ENCODE measurements around the gene CKMT1B. TPM values are rescaled to one million over a fixed set of nuclear protein-coding genes. Genes with fewer than 3 reads are reported as not detected.
A peak's percentile ranks its signal among the peaks of the same experiment; 100 is the strongest.
"Not testable (repeated sequence)": the region's sequence is repeated elsewhere in the genome, so short reads cannot be mapped to it uniquely, and the experiment has no call there.

Gene CKMT1B
- not detected for total RNA-seq
- long read RNA-seq = 0 reads

DNA sequence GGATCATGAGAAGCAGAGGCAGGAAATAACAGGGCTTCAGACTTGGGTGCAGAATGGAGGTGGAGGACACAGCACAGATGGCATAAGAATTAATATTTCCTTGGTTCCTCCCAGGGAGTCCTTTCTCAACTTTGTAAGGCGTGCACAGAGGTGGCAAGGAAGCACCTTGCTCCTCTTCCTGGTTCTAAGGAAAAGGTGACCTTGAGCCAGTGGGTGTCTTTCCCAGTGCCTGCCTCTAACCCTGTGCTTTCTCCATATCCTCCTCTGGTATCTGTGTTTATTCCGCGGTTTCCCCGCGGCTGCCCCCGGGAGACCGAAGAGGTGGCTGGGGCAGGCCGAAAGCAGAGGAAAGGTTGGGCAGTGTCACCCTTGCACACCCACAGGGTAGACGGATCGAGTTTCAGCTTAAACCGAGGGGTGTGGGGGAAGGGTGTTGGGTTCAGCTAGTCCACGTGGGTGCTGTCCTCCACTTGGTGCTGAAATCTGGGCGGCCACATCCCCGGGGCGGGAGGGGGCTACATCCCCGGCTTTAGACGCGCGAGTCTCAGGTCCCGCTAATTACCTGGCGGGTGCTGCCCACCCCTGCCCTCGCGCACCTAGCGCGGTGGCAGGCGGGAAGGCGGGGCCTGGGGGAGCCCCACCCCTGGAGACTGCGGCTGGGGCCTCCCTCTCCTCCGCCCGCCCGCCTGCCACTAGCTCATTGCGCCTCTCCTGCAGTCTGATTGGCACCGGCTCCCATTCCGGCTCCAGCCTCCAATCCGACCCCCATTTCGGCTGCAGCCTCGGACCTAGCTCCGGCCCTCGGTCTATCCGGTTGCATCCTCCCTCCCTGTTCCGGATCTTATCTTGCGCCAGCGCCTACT lies at the start of gene CKMT1B:
TSS of gene CKMT1B (plus strand) at position 700 of the 863 bp plus-strand sequence. CDS start 192 bp downstream, outside the sequence.
- intact Hi-C loops (cut with DNase I); H3K27me3 ChIP-seq: not testable (repeated sequence)

GRCh38 chr15:43544266-43544665 lies 49.6 kb upstream of the CKMT1B start:
- H3K27ac ChIP-seq = no peak overlapping the region
- H3K36me3 ChIP-seq = peaks cover 0 to 2% (median 0%) of the 10 kb centered on the region in 4 donors
- intact Hi-C loops (cut with DNase I) = no loop called here
- no peak overlapping the region for H3K4me3 ChIP-seq
- no peaks in the 10 kb centered on the region for H3K4me1 ChIP-seq
- H3K27me3 ChIP-seq = no peaks in the 10 kb centered on the region
- no peak for ATAC-seq
- peaks cover 0 to 6% (median 0%) of the 10 kb centered on the region in 4 donors for H3K9me3 ChIP-seq
- DNase-seq = no peak
- TF ChIP-seq POLR2A (IDR thresholded peaks at IDR 0.05) = no peak
- TF ChIP-seq, protein P1, sequence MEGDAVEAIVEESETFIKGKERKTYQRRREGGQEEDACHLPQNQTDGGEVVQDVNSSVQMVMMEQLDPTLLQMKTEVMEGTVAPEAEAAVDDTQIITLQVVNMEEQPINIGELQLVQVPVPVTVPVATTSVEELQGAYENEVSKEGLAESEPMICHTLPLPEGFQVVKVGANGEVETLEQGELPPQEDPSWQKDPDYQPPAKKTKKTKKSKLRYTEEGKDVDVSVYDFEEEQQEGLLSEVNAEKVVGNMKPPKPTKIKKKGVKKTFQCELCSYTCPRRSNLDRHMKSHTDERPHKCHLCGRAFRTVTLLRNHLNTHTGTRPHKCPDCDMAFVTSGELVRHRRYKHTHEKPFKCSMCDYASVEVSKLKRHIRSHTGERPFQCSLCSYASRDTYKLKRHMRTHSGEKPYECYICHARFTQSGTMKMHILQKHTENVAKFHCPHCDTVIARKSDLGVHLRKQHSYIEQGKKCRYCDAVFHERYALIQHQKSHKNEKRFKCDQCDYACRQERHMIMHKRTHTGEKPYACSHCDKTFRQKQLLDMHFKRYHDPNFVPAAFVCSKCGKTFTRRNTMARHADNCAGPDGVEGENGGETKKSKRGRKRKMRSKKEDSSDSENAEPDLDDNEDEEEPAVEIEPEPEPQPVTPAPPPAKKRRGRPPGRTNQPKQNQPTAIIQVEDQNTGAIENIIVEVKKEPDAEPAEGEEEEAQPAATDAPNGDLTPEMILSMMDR (IDR thresholded peaks at IDR 0.05) = no peak

More for the DNA sequence above, at the start of gene CKMT1B:
- ATAC-seq = peak; percentile 13 to 70 (median 53)
- not testable (repeated sequence) for H3K4me3 ChIP-seq, H3K27ac ChIP-seq, DNase-seq, H3K4me1 ChIP-seq, H3K36me3 ChIP-seq, H3K9me3 ChIP-seq
- no CpG with 5 or more reads among the region's 43 CpGs for WGBS (ENCODE audit: insufficient coverage, low coverage, low lambda C conversion rate, missing lambda C conversion rate)

DNA sequence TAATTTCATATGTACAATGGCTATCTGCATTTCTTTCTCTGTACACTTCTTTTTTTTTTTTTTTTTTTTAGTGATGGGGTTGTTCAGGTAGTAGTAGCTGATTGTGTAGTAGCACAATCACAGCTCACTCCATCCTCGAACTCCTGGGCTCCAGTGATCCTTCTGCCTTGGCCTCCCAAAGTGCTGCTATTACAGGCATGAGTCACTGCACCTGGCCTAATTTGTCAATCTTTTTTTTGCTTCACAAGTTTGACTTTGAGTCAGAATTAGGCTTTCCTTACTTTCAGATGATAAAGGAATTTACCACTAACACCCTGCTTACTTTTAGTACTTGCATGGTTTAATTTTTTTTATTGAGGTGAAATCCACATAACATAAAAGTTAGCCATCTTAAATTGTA lies 48.4 kb upstream of the CKMT1B start:
- peaks cover 0 to 2% (median 0%) of the 10 kb centered on the region in 4 donors for H3K36me3 ChIP-seq
- H3K4me3 ChIP-seq = no peak overlapping the region
- no peaks in the 10 kb centered on the region for H3K4me1 ChIP-seq
- DNase-seq (no peak), ATAC-seq (no peak)
- no peak for TF ChIP-seq POLR2A (IDR thresholded peaks at IDR 0.05)
- TF ChIP-seq, protein P1 (IDR thresholded peaks at IDR 0.05) = no peak
- H3K9me3 ChIP-seq = peaks cover 0 to 6% (median 0%) of the 10 kb centered on the region in 4 donors
- WGBS (ENCODE audit: insufficient coverage, low coverage, low lambda C conversion rate, missing lambda C conversion rate) = no CpG with 5 or more reads among the region's 1 CpG
- no peaks in the 10 kb centered on the region for H3K27me3 ChIP-seq
- intact Hi-C loops (cut with DNase I) = no loop called here
- no peak overlapping the region for H3K27ac ChIP-seq

- Histone ChIP-seq H3K36me3 (peaks cover 0 to 2% (median 0%) of the 10 kb centered on the region in 4 donors), H3K27ac (no peak overlapping the region), H3K4me3 (no peak overlapping the region), H3K9me3 (peaks cover 0 to 6% (median 0%) of the 10 kb centered on the region in 4 donors), H3K27me3 (no peaks in the 10 kb centered on the region), H3K4me1 (no peaks in the 10 kb centered on the region)
- ATAC-seq (no peak), DNase-seq (no peak)
- no peak for TF ChIP-seq POLR2A (IDR thresholded peaks at IDR 0.05)
- TF ChIP-seq, protein P1 (IDR thresholded peaks at IDR 0.05) = no peak
- 100% methylated on average over 2 of the region's 2 CpGs for WGBS (ENCODE audit: insufficient coverage, low coverage, low lambda C conversion rate, missing lambda C conversion rate)
- intact Hi-C loops (cut with DNase I) = no loop called here
These were observed 46.3 kb upstream of the CKMT1B start for GRCh38 chr15:43547539-43547938.

GRCh38 chr15:43550527-43551363 lies 43.1 kb upstream of the CKMT1B start:
- WGBS (ENCODE audit: insufficient coverage, low coverage, low lambda C conversion rate, missing lambda C conversion rate) = 76% methylated on average over 9 of the region's 10 CpGs
- Histone ChIP-seq H3K36me3 (no peaks in the 10 kb centered on the region), H3K4me1 (no peaks in the 10 kb centered on the region), H3K27me3 (no peaks in the 10 kb centered on the region), H3K9me3 (no peaks in the 10 kb centered on the region), H3K4me3 (no peak overlapping the region), H3K27ac (no peak overlapping the region)
- intact Hi-C loops (cut with DNase I) = no loop called here
- DNase-seq (no peak), ATAC-seq (no peak)
- TF ChIP-seq, protein P1 (IDR thresholded peaks at IDR 0.05) = no peak
- no peak for TF ChIP-seq POLR2A (IDR thresholded peaks at IDR 0.05)

Data from right lobe of liver (tissue), 6 donors.